Colonic mucosa (tissue), 4 donors: ENCODE results near the gene RETREG1. TPM values are rescaled to one million over a fixed set of nuclear protein-coding genes. Genes with fewer than 3 reads are reported as not detected.

ENCODE experiments used
- DNase-seq: peaks from one replicate; pipeline ENCODE4 v3.0.0-alpha.2; 2020
- H3K27ac ChIP-seq: fragments of 200-600 bp; one replicate; pipeline ENCODE4 v1.8.0; 2021
- H3K27me3 ChIP-seq: fragments of 200-600 bp; one replicate; pipeline ENCODE4 v1.8.0; 2021
- H3K36me3 ChIP-seq: fragments of 200-600 bp; one replicate; pipeline ENCODE4 v1.8.0; 2021
- H3K4me1 ChIP-seq: fragments of 200-600 bp; one replicate; pipeline ENCODE4 v1.8.0; 2021; ENCODE audit warnings: mild to moderate bottlenecking
- H3K4me3 ChIP-seq: fragments of 200-600 bp; one replicate; pipeline ENCODE4 v1.8.0; 2021
- H3K9ac ChIP-seq, 2 donors: one replicate each; pipeline ENCODE4 v1.7.0; 2013; ENCODE audit warnings: control low read depth in 2 of 2, low read depth in 2 of 2, low read length in 2 of 2
- H3K9me3 ChIP-seq: fragments of 200-600 bp; one replicate; pipeline ENCODE4 v1.8.0; 2021
- CTCF ChIP-seq: fragments of 200-600 bp; IDR thresholded peaks from one replicate; pipeline ENCODE4 v1.8.0; 2022; ENCODE audit warnings: antibody characterized with exemption, mild to moderate bottlenecking
- intact Hi-C: fragments of 100-400 bp; cut with DNase I; formaldehyde crosslinking; loops from one replicate; pipeline ENCODE4 v1.14.1; 2022
- total RNA-seq, 2 donors: library from RNA; stranded (reverse); fragmentation: NEBNext Ultra II Directional in 1 of 2; extraction: Animal tissue kit (Norgen Biotek cat#: 25700) in 1 of 2; gene quantifications; one replicate each; pipeline ENCODE4 v1.2.1, GENCODE V29; 2021
- donor health status: healthy.
- donor health status: DM: no; HTN: no; CAD: no.
- donor health status: DM: no; HTN: no; CAD: no.

Gene RETREG1
- total RNA-seq, 2 donors from 2014 or later, result 49.9 to 56.8 TPM

- no peak overlapping the region for H3K9ac ChIP-seq
- H3K4me1 ChIP-seq, result no peaks in the 10 kb centered on the region
- no peak overlapping the region for H3K27ac ChIP-seq
- intact Hi-C loops, result loop anchor here (5.0 kb wide), 1 partner anchor 59 kb away; no protein-coding TSS in a partner anchor
- H3K27me3 ChIP-seq, result no peaks in the 10 kb centered on the region
- H3K36me3 ChIP-seq, result no peaks in the 10 kb centered on the region
- H3K9me3 ChIP-seq, result no peaks in the 10 kb centered on the region
- DNase-seq, result no peak
- TF ChIP-seq CTCF, result no peak
- H3K4me3 ChIP-seq, result no peak overlapping the region
Observed at GRCh38 chr5:16551628-16552027, 65.2 kb downstream of the RETREG1 start.

- Histone ChIP-seq H3K4me1 (no peaks in the 10 kb centered on the region), H3K36me3 (no peaks in the 10 kb centered on the region), H3K9me3 (no peaks in the 10 kb centered on the region), H3K4me3 (no peak overlapping the region), H3K27me3 (no peaks in the 10 kb centered on the region), H3K27ac (no peak overlapping the region), H3K9ac (no peak overlapping the region)
- DNase-seq, result peak; percentile 65
- peak; percentile 77 for TF ChIP-seq CTCF
- intact Hi-C loops, result loop anchor here (5.0 kb wide), 1 partner anchor 58 kb away; no protein-coding TSS in a partner anchor
Observed at GRCh38 chr5:16550316-16550952, 66.4 kb downstream of the RETREG1 start.

GRCh38 chr5:16549491-16550206 lies 67.1 kb downstream of the RETREG1 start:
- Histone ChIP-seq H3K4me1 (no peaks in the 10 kb centered on the region), H3K9me3 (no peaks in the 10 kb centered on the region), H3K27me3 (no peaks in the 10 kb centered on the region), H3K4me3 (no peak overlapping the region), H3K27ac (no peak overlapping the region), H3K36me3 (no peaks in the 10 kb centered on the region), H3K9ac (no peak overlapping the region)
- no peak for TF ChIP-seq CTCF
- no peak for DNase-seq
- intact Hi-C loops, result loop anchor here (5.0 kb wide), 1 partner anchor 57 kb away; no protein-coding TSS in a partner anchor

GRCh38 chr5:16548812-16549211 lies 68.0 kb downstream of the RETREG1 start:
- Histone ChIP-seq H3K4me3 (no peak overlapping the region), H3K4me1 (no peaks in the 10 kb centered on the region), H3K27ac (no peak overlapping the region), H3K36me3 (no peaks in the 10 kb centered on the region), H3K27me3 (no peaks in the 10 kb centered on the region), H3K9ac (no peak overlapping the region), H3K9me3 (no peaks in the 10 kb centered on the region)
- intact Hi-C loops, result no loop called here
- TF ChIP-seq CTCF, result no peak
- DNase-seq, result no peak

- Histone ChIP-seq H3K9ac (no peak overlapping the region), H3K27me3 (no peaks in the 10 kb centered on the region), H3K4me1 (no peaks in the 10 kb centered on the region), H3K27ac (no peak overlapping the region), H3K4me3 (no peak overlapping the region), H3K9me3 (no peaks in the 10 kb centered on the region), H3K36me3 (no peaks in the 10 kb centered on the region)
- TF ChIP-seq CTCF, result no peak
- DNase-seq, result no peak
- intact Hi-C loops, result no loop called here
Observed at GRCh38 chr5:16548115-16548514, 68.7 kb downstream of the RETREG1 start.
